Measurements from ENCODE around the gene RAF1. TPM values are rescaled to one million over a fixed set of nuclear protein-coding genes. Genes with fewer than 3 reads are reported as not detected.

RAF1 gene
- total and polyA plus RNA-seq, 4 experiments from 2014 or later, result 54.1 to 120 (median 95.1) TPM

DNA sequence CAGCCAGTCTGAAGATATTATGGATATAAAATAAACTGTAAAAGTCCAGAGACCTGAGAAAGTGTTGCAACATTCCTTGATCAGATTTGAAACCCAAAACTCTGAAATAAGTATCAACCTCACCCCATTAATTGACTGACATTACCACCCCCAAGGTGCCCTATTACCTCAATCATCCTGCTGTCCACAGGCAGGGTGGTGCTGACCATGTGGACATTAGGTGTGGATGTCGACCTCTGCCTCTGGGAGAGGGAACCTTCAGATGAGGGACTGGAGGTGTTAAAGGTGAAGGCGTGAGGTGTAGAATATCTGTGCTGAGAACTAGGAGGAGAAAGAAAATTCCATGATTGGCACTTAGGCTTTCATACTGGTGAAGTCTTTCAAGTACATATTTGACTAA, 59.9 kb downstream of the RAF1 start:
- Mint-ChIP-seq H3K4me3 (no peak overlapping the region), H3K27ac (no peak overlapping the region), H3K4me1 (peaks cover 7 to 12% (median 9%) of the 10 kb centered on the region in 4 donors), H3K9me3 (no peaks in the 10 kb centered on the region), H3K27me3 (no peaks in the 10 kb centered on the region), H3K36me3 (peaks cover 51 to 78% of the 10 kb centered on the region in 2 donors)
- intact Hi-C loops (cut with micrococcal nuclease), result loop anchor here (10.0 kb wide), 1 partner anchor 61 kb away; the partner anchor contains the start of gene RAF1
- no peaks in the 10 kb centered on the region for H3K27me3 ChIP-seq (ENCODE audit: insufficient read depth, low read length)
- H3K9me3 ChIP-seq (ENCODE audit: control insufficient read depth in 1 of 2, low read length in 2 of 2), result no peaks in the 10 kb centered on the region
- CTCF ChIA-PET (ENCODE audit: partially characterized antibody), result no interaction called here
- no peak overlapping the region for H3K4me3 ChIP-seq (ENCODE audit: low read length in 2 of 2)
- H3K27ac ChIP-seq (ENCODE audit: low read depth, low read length), result no peak overlapping the region
- H3K4me1 ChIP-seq (ENCODE audit: insufficient read depth, low read length), result peaks cover 5% of the 10 kb centered on the region
- POLR2A ChIA-PET (ENCODE audit: partially characterized antibody), result no interaction called here
- no peak for DNase-seq
- H3K36me3 ChIP-seq (ENCODE audit: insufficient read depth, low read length), result peaks cover 51% of the 10 kb centered on the region

GRCh38 chr3:12601072-12601471, 62.8 kb downstream of the RAF1 start:
- H3K27ac ChIP-seq (ENCODE audit: low read depth, low read length), result no peak overlapping the region
- peak overlapping the region in 2 of 7 donors; percentile 24 to 37 for H3K27ac Mint-ChIP-seq
- CTCF ChIA-PET (ENCODE audit: partially characterized antibody), result interaction anchor here (1.3 kb wide), 1 partner anchor 14 kb away, joined by 4 read pairs; no protein-coding TSS in a partner anchor
- POLR2A ChIA-PET (ENCODE audit: partially characterized antibody), result no interaction called here
- H3K9me3 ChIP-seq (ENCODE audit: control insufficient read depth in 1 of 2, low read length in 2 of 2), result no peaks in the 10 kb centered on the region
- H3K4me3 ChIP-seq (ENCODE audit: low read length in 2 of 2), result no peak overlapping the region
- no peaks in the 10 kb centered on the region for H3K27me3 ChIP-seq (ENCODE audit: insufficient read depth, low read length)
- no peaks in the 10 kb centered on the region for H3K9me3 Mint-ChIP-seq
- H3K4me1 Mint-ChIP-seq, result peaks cover 0 to 3% (median 0%) of the 10 kb centered on the region in 4 donors
- intact Hi-C loops (cut with micrococcal nuclease), result loop anchor here (10.0 kb wide), 1 partner anchor 64 kb away; the partner anchor contains the start of gene RAF1
- H3K4me3 Mint-ChIP-seq, result no peak overlapping the region
- peaks cover 56% of the 10 kb centered on the region for H3K36me3 ChIP-seq (ENCODE audit: insufficient read depth, low read length)
- H3K36me3 Mint-ChIP-seq, result peaks cover 37 to 75% of the 10 kb centered on the region in 2 donors
- DNase-seq, result no peak
- no peaks in the 10 kb centered on the region for H3K27me3 Mint-ChIP-seq
- H3K4me1 ChIP-seq (ENCODE audit: insufficient read depth, low read length), result no peaks in the 10 kb centered on the region

DNA sequence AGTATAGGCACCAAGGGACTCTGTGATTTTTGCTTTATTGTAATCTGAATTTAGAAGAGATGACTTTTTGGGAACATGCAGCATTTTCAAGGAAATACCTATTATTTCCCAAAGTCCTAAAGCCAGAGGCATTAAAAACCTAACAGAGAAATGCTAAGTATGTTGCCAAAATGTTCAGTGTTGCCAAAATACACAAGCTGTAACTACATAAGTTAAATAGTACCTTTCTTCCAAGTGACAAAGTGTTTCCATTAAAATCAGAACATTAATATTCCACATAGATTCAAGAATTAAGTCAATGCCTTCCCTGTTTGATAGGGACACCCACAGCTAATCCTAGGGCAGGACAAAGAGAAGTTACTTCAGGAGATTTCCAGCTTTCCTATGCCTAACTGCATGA, 65.0 kb downstream of the RAF1 start:
- no peaks in the 10 kb centered on the region for H3K9me3 Mint-ChIP-seq
- Histone ChIP-seq H3K36me3 (ENCODE audit: insufficient read depth, low read length) (peaks cover 54% of the 10 kb centered on the region), H3K9me3 (ENCODE audit: control insufficient read depth in 1 of 2, low read length in 2 of 2) (no peaks in the 10 kb centered on the region), H3K4me1 (ENCODE audit: insufficient read depth, low read length) (no peaks in the 10 kb centered on the region), H3K27me3 (ENCODE audit: insufficient read depth, low read length) (no peaks in the 10 kb centered on the region), H3K4me3 (ENCODE audit: low read length in 2 of 2) (no peak overlapping the region), H3K27ac (ENCODE audit: low read depth, low read length) (no peak overlapping the region)
- peak overlapping the region in 4 of 7 donors; percentile 27 to 57 (median 36) for H3K27ac Mint-ChIP-seq
- intact Hi-C loops (cut with micrococcal nuclease), result no loop called here
- H3K36me3 Mint-ChIP-seq, result peaks cover 51 to 75% of the 10 kb centered on the region in 2 donors
- ChIA-PET POLR2A (ENCODE audit: partially characterized antibody) (no interaction called here), CTCF (ENCODE audit: partially characterized antibody) (interaction anchor here (1.2 to 1.4 kb wide), 2 partner anchors 9 to 17 kb away, joined by 3 read pairs; no protein-coding TSS in a partner anchor)
- no peaks in the 10 kb centered on the region for H3K27me3 Mint-ChIP-seq
- DNase-seq, result no peak
- H3K4me1 Mint-ChIP-seq, result peaks cover 0 to 5% (median 0%) of the 10 kb centered on the region in 4 donors
- no peak overlapping the region for H3K4me3 Mint-ChIP-seq

- H3K4me3 Mint-ChIP-seq, result no peak overlapping the region
- H3K4me1 Mint-ChIP-seq, result peaks cover 0 to 6% (median 0%) of the 10 kb centered on the region in 4 donors
- H3K9me3 Mint-ChIP-seq, result no peaks in the 10 kb centered on the region
- CTCF ChIA-PET (ENCODE audit: partially characterized antibody), result no interaction called here
- Histone ChIP-seq H3K4me3 (ENCODE audit: low read length in 2 of 2) (no peak overlapping the region), H3K27ac (ENCODE audit: low read depth, low read length) (peak overlapping the region; percentile 10), H3K4me1 (ENCODE audit: insufficient read depth, low read length) (no peaks in the 10 kb centered on the region), H3K36me3 (ENCODE audit: insufficient read depth, low read length) (peaks cover 62% of the 10 kb centered on the region), H3K27me3 (ENCODE audit: insufficient read depth, low read length) (no peaks in the 10 kb centered on the region), H3K9me3 (ENCODE audit: control insufficient read depth in 1 of 2, low read length in 2 of 2) (no peaks in the 10 kb centered on the region)
- no peak for DNase-seq
- H3K27ac Mint-ChIP-seq, result peak overlapping the region in 3 of 7 donors; percentile 47 to 84 (median 57)
- H3K36me3 Mint-ChIP-seq, result peaks cover 53 to 74% of the 10 kb centered on the region in 2 donors
- intact Hi-C loops (cut with micrococcal nuclease), result no loop called here
- POLR2A ChIA-PET (ENCODE audit: partially characterized antibody), result no interaction called here
- no peaks in the 10 kb centered on the region for H3K27me3 Mint-ChIP-seq
These were observed 70.4 kb downstream of the RAF1 start for GRCh38 chr3:12593473-12593872.

DNA sequence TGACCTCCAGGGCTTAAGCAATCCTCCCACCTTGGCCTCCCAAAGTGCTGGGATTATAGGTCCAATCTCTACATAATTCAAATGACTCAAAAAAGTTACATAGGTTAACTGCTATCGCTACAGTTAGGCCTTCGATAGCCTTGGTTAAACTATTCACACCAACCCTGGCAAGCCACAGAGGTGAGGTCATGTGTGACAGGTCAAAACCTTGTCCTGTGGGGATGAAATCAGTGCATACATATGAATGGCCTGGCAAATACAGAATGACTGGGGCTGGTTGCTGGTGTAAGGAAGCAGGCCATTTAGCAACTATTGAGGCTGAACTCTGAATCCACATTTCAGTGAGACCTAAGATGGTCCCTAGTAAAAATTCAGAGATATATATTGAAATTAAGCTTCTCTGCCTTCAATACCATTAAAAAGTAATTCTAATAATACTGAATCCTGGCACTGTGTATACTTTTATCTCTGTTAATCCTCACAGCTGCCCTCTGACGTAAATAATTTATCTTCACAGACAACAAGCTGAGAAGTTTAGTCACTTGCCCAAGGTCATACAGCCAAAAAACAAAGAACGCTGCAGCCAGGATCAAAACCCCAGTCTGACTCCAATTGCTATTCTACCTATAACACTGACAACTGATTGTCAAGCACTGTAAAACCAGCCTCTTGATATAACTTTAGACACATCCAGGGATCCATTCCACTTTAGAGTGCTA, 71.8 kb downstream of the RAF1 start:
- peaks cover 53 to 75% of the 10 kb centered on the region in 2 donors for H3K36me3 Mint-ChIP-seq
- H3K4me3 Mint-ChIP-seq, result no peak overlapping the region
- no peaks in the 10 kb centered on the region for H3K9me3 Mint-ChIP-seq
- intact Hi-C loops (cut with micrococcal nuclease), result no loop called here
- ChIA-PET CTCF (ENCODE audit: partially characterized antibody) (no interaction called here), POLR2A (ENCODE audit: partially characterized antibody) (no interaction called here)
- Histone ChIP-seq H3K27me3 (ENCODE audit: insufficient read depth, low read length) (no peaks in the 10 kb centered on the region), H3K9me3 (ENCODE audit: control insufficient read depth in 1 of 2, low read length in 2 of 2) (no peaks in the 10 kb centered on the region), H3K36me3 (ENCODE audit: insufficient read depth, low read length) (peaks cover 62% of the 10 kb centered on the region), H3K4me1 (ENCODE audit: insufficient read depth, low read length) (no peaks in the 10 kb centered on the region), H3K4me3 (ENCODE audit: low read length in 2 of 2) (no peak overlapping the region), H3K27ac (ENCODE audit: low read depth, low read length) (no peak overlapping the region)
- H3K27me3 Mint-ChIP-seq, result no peaks in the 10 kb centered on the region
- peak overlapping the region in 5 of 7 donors; percentile 8 to 56 (median 40) for H3K27ac Mint-ChIP-seq
- H3K4me1 Mint-ChIP-seq, result peaks cover 0 to 6% (median 0%) of the 10 kb centered on the region in 4 donors
- DNase-seq, result no peak

DNA sequence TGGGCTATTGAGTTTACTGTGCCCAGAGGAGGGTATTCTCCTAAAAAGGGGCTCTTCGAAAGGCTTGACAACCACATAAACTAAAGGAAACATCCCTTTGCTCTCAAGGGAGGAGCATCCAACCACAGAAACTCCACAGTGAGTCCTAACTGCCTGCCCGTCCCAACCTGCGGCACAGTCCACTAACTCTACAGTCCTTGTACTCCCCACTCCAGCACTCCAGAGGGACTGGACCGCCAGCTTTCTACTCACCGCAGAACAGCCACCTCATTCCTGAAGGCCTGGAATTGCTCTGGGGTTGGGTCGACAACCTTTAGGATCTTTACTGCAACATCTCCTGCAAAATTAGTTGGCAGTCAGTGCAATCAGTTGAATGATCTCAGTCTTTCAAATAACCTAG, 72.5 kb downstream of the RAF1 start:
- Mint-ChIP-seq H3K27ac (peak overlapping the region in 2 of 7 donors; percentile 23 to 54), H3K27me3 (no peaks in the 10 kb centered on the region), H3K9me3 (no peaks in the 10 kb centered on the region), H3K4me3 (no peak overlapping the region), H3K4me1 (peaks cover 0 to 6% (median 0%) of the 10 kb centered on the region in 4 donors), H3K36me3 (peaks cover 53 to 78% of the 10 kb centered on the region in 2 donors)
- no peaks in the 10 kb centered on the region for H3K4me1 ChIP-seq (ENCODE audit: insufficient read depth, low read length)
- intact Hi-C loops (cut with micrococcal nuclease), result no loop called here
- no peak overlapping the region for H3K4me3 ChIP-seq (ENCODE audit: low read length in 2 of 2)
- H3K27ac ChIP-seq (ENCODE audit: low read depth, low read length), result no peak overlapping the region
- no peak for DNase-seq
- H3K27me3 ChIP-seq (ENCODE audit: insufficient read depth, low read length), result no peaks in the 10 kb centered on the region
- H3K9me3 ChIP-seq (ENCODE audit: control insufficient read depth in 1 of 2, low read length in 2 of 2), result no peaks in the 10 kb centered on the region
- CTCF ChIA-PET (ENCODE audit: partially characterized antibody), result no interaction called here
- POLR2A ChIA-PET (ENCODE audit: partially characterized antibody), result interaction anchor here (0.6 kb wide), 1 partner anchor 40 kb away, joined by 3 read pairs; no protein-coding TSS in a partner anchor
- H3K36me3 ChIP-seq (ENCODE audit: insufficient read depth, low read length), result peaks cover 57% of the 10 kb centered on the region

- Histone ChIP-seq H3K27me3 (ENCODE audit: insufficient read depth, low read length) (no peaks in the 10 kb centered on the region), H3K9me3 (ENCODE audit: control insufficient read depth in 1 of 2, low read length in 2 of 2) (no peaks in the 10 kb centered on the region), H3K36me3 (ENCODE audit: insufficient read depth, low read length) (peaks cover 63% of the 10 kb centered on the region), H3K27ac (ENCODE audit: low read depth, low read length) (no peak overlapping the region), H3K4me1 (ENCODE audit: insufficient read depth, low read length) (no peaks in the 10 kb centered on the region), H3K4me3 (ENCODE audit: low read length in 2 of 2) (no peak overlapping the region)
- POLR2A ChIA-PET (ENCODE audit: partially characterized antibody), result no interaction called here
- Mint-ChIP-seq H3K27ac (peak overlapping the region in 1 of 7 donors; percentile 38), H3K9me3 (no peaks in the 10 kb centered on the region), H3K4me1 (peaks cover 0 to 3% (median 0%) of the 10 kb centered on the region in 4 donors), H3K4me3 (no peak overlapping the region), H3K27me3 (no peaks in the 10 kb centered on the region), H3K36me3 (peaks cover 46 to 83% of the 10 kb centered on the region in 2 donors)
- intact Hi-C loops (cut with micrococcal nuclease), result no loop called here
- CTCF ChIA-PET (ENCODE audit: partially characterized antibody), result interaction anchor here (0.9 kb wide), 1 partner anchor 17 kb away, joined by 4 read pairs; no protein-coding TSS in a partner anchor
- no peak for DNase-seq
These were observed 73.8 kb downstream of the RAF1 start for GRCh38 chr3:12590096-12590495.

Data from CD4-positive, alpha-beta memory T cell (primary cell).